ENCODE measurements around the gene ST6GALNAC3. TPM values are rescaled to one million over a fixed set of nuclear protein-coding genes. Genes with fewer than 3 reads are reported as not detected.

Gene ST6GALNAC3
- total RNA-seq, 1 experiment from 2014 or later, result 2.2 TPM

DNA sequence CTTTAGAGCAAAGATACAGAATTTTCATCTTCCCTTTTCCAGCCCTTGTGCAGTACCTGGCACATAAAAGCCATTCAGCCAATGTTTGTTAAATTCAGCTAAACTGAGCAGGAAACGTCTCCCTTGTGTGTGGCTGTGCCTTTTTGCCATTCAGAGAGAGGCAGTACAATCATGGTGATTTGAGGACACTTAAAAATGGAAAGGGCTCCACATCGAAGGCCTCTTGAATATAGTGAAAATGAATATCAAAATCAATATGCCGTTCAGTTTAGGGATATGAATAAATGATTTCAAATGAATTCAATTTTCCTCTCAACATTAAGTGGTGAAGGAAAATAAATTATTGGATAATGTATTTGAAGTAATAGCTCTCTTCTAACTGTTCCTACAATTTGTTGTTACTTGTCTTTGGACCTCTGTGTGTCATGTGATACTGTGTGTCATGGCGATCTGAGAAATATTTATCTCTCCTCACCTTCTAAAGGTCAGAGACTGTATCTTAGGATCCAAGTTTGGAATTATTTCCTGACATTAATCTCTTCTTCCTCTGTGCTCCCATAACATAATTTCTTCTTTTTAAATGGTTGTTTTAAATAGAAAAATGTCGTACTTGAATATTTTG lies 437.1 kb downstream of the ST6GALNAC3 start:
- ATAC-seq, result no peak
- TF ChIP-seq SP1 (IDR thresholded peaks at IDR 0.05; ENCODE audit: low read depth) (no peak), POLR2A (IDR thresholded peaks at IDR 0.05; ENCODE audit: borderline replicate concordance, extremely low read depth, insufficient read depth, insufficient read length) (no peak), JUND (IDR thresholded peaks at IDR 0.05) (no peak), RAD21 (IDR thresholded peaks at IDR 0.05; ENCODE audit: low read depth) (no peak), CBX3 (IDR thresholded peaks at IDR 0.05; ENCODE audit: low read depth) (no peak), EGR1 (IDR thresholded peaks at IDR 0.05; ENCODE audit: low read depth) (no peak), SRF (IDR thresholded peaks at IDR 0.05; ENCODE audit: low read depth) (no peak), ZNF274 (IDR thresholded peaks at IDR 0.05; ENCODE audit: low read depth, low read length) (no peak), YY1 (IDR thresholded peaks at IDR 0.05; ENCODE audit: extremely low read depth, insufficient replicate concordance, low read depth, low read length) (no peak), POLR2AphosphoS5 (IDR thresholded peaks at IDR 0.05; ENCODE audit: low read depth, low read length) (no peak), EZH2 (IDR thresholded peaks at IDR 0.05) (no peak), ELF1 (IDR thresholded peaks at IDR 0.05; ENCODE audit: borderline replicate concordance, low read depth) (no peak), TCF7L2 (IDR thresholded peaks at IDR 0.05; ENCODE audit: borderline replicate concordance, extremely low read depth, insufficient read depth, insufficient read length) (no peak), ZFX (IDR thresholded peaks at IDR 0.05) (no peak)
- TF ChIP-seq, protein P1, sequence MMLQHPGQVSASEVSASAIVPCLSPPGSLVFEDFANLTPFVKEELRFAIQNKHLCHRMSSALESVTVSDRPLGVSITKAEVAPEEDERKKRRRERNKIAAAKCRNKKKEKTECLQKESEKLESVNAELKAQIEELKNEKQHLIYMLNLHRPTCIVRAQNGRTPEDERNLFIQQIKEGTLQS (IDR thresholded peaks at IDR 0.05), result no peak
- TF ChIP-seq, protein P2, sequence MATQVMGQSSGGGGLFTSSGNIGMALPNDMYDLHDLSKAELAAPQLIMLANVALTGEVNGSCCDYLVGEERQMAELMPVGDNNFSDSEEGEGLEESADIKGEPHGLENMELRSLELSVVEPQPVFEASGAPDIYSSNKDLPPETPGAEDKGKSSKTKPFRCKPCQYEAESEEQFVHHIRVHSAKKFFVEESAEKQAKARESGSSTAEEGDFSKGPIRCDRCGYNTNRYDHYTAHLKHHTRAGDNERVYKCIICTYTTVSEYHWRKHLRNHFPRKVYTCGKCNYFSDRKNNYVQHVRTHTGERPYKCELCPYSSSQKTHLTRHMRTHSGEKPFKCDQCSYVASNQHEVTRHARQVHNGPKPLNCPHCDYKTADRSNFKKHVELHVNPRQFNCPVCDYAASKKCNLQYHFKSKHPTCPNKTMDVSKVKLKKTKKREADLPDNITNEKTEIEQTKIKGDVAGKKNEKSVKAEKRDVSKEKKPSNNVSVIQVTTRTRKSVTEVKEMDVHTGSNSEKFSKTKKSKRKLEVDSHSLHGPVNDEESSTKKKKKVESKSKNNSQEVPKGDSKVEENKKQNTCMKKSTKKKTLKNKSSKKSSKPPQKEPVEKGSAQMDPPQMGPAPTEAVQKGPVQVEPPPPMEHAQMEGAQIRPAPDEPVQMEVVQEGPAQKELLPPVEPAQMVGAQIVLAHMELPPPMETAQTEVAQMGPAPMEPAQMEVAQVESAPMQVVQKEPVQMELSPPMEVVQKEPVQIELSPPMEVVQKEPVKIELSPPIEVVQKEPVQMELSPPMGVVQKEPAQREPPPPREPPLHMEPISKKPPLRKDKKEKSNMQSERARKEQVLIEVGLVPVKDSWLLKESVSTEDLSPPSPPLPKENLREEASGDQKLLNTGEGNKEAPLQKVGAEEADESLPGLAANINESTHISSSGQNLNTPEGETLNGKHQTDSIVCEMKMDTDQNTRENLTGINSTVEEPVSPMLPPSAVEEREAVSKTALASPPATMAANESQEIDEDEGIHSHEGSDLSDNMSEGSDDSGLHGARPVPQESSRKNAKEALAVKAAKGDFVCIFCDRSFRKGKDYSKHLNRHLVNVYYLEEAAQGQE (IDR thresholded peaks at IDR 0.05; ENCODE audit: low read depth), result no peak
- TF ChIP-seq, protein P3, sequence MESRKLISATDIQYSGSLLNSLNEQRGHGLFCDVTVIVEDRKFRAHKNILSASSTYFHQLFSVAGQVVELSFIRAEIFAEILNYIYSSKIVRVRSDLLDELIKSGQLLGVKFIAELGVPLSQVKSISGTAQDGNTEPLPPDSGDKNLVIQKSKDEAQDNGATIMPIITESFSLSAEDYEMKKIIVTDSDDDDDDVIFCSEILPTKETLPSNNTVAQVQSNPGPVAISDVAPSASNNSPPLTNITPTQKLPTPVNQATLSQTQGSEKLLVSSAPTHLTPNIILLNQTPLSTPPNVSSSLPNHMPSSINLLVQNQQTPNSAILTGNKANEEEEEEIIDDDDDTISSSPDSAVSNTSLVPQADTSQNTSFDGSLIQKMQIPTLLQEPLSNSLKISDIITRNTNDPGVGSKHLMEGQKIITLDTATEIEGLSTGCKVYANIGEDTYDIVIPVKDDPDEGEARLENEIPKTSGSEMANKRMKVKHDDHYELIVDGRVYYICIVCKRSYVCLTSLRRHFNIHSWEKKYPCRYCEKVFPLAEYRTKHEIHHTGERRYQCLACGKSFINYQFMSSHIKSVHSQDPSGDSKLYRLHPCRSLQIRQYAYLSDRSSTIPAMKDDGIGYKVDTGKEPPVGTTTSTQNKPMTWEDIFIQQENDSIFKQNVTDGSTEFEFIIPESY (IDR thresholded peaks at IDR 0.05; ENCODE audit: extremely low read depth, insufficient replicate concordance, low read length), result no peak
- TF ChIP-seq, protein P4, sequence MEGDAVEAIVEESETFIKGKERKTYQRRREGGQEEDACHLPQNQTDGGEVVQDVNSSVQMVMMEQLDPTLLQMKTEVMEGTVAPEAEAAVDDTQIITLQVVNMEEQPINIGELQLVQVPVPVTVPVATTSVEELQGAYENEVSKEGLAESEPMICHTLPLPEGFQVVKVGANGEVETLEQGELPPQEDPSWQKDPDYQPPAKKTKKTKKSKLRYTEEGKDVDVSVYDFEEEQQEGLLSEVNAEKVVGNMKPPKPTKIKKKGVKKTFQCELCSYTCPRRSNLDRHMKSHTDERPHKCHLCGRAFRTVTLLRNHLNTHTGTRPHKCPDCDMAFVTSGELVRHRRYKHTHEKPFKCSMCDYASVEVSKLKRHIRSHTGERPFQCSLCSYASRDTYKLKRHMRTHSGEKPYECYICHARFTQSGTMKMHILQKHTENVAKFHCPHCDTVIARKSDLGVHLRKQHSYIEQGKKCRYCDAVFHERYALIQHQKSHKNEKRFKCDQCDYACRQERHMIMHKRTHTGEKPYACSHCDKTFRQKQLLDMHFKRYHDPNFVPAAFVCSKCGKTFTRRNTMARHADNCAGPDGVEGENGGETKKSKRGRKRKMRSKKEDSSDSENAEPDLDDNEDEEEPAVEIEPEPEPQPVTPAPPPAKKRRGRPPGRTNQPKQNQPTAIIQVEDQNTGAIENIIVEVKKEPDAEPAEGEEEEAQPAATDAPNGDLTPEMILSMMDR (IDR thresholded peaks at IDR 0.05 in 2 of 3, conservative IDR thresholded peaks at IDR 0.05 in 1 of 3; ENCODE audit: borderline replicate concordance in 1 of 3, insufficient read depth in 1 of 3, low read depth in 2 of 3, low read length in 2 of 3), result no peak
- intact Hi-C loops (cut with micrococcal nuclease), result no loop called here
- H3K79me2 ChIP-seq (ENCODE audit: insufficient read depth, low read length), result no peaks in the 10 kb centered on the region
- no peaks in the 10 kb centered on the region for H4K20me1 ChIP-seq (ENCODE audit: insufficient read depth)
- no peaks in the 10 kb centered on the region for H3K36me3 ChIP-seq (ENCODE audit: control insufficient read depth in 1 of 2, insufficient read depth in 2 of 2, low read length in 2 of 2)
- no peak overlapping the region for H3K27ac ChIP-seq (ENCODE audit: low read depth, low read length)
- H3K9ac ChIP-seq (ENCODE audit: low read length), result no peak overlapping the region
- H3K4me2 ChIP-seq (ENCODE audit: low read length), result no peak overlapping the region
- no peaks in the 10 kb centered on the region for H3K27me3 ChIP-seq (ENCODE audit: insufficient read depth, low read length)
- no peak overlapping the region for H3K4me3 ChIP-seq (replicated peaks in 1 of 2; ENCODE audit: low read depth in 1 of 2, low read length in 2 of 2)
- no peaks in the 10 kb centered on the region for H3K9me3 ChIP-seq (ENCODE audit: control insufficient read depth in 1 of 2, insufficient read depth in 1 of 2, low read depth in 1 of 2, low read length in 2 of 2)
- BruUV-seq (replicated peaks), result no TSS peak
- no peak overlapping the region for H2AFZ ChIP-seq (ENCODE audit: low read depth, low read length, poor library complexity, severe bottlenecking)
- POLR2A ChIA-PET, result no interaction called here
- no peaks in the 10 kb centered on the region for H3K9me2 ChIP-seq (ENCODE audit: insufficient read depth)
- H3K4me1 ChIP-seq (ENCODE audit: control insufficient read depth in 1 of 2, insufficient read depth in 2 of 2, low read length in 2 of 2), result no peaks in the 10 kb centered on the region
- CTCF ChIA-PET, result no interaction called here
- RAD21 ChIA-PET (ENCODE audit: low non-redundant PET in 1 of 2, low total read pairs in 2 of 2, uncharacterized antibody in 2 of 2, unreplicated experiment in 2 of 2), result no interaction called here
- DNase-seq (ENCODE audit: low read depth, low spot score), result no peak

All from HCT116 (cell line).